ENCODE results near the gene PPM1L. TPM values are rescaled to one million over a fixed set of nuclear protein-coding genes. Genes with fewer than 3 reads are reported as not detected.

PPM1L gene
- polyA plus RNA-seq, 1 experiment: 0.66 TPM

DNA sequence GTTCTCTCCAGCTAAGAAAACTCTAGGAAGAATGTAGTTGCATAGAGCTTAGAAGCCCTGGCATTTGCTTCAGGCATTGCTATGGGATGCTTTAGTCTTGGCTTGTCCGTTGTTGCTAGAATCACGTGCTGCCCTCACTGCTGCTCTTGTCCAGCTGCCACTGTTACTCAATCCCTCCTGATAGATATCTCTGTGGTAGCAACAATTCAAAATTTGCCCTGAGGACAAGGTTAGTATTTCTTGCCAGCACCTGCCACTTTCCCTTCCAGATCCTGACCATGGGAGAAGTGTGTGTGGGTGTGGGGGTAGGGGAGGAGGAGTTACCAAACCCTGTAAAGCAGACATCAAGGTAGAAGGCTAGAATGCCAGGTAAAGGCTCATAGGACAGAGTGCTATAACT is 113.8 kb downstream of the PPM1L start:
- no peak for DNase-seq (ENCODE audit: low read depth)
- Histone ChIP-seq H3K36me3 (ENCODE audit: control insufficient read depth, insufficient read depth, low read length) (no peaks in the 10 kb centered on the region), H3K4me3 (ENCODE audit: low read depth, low read length) (no peak overlapping the region), H3K27me3 (ENCODE audit: control insufficient read depth, insufficient read depth, low read length) (no peaks in the 10 kb centered on the region)
- ChIA-PET CTCF (no interaction called here), POLR2A (no interaction called here)
- TF ChIP-seq, protein P1, sequence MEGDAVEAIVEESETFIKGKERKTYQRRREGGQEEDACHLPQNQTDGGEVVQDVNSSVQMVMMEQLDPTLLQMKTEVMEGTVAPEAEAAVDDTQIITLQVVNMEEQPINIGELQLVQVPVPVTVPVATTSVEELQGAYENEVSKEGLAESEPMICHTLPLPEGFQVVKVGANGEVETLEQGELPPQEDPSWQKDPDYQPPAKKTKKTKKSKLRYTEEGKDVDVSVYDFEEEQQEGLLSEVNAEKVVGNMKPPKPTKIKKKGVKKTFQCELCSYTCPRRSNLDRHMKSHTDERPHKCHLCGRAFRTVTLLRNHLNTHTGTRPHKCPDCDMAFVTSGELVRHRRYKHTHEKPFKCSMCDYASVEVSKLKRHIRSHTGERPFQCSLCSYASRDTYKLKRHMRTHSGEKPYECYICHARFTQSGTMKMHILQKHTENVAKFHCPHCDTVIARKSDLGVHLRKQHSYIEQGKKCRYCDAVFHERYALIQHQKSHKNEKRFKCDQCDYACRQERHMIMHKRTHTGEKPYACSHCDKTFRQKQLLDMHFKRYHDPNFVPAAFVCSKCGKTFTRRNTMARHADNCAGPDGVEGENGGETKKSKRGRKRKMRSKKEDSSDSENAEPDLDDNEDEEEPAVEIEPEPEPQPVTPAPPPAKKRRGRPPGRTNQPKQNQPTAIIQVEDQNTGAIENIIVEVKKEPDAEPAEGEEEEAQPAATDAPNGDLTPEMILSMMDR (IDR thresholded peaks at IDR 0.05; ENCODE audit: insufficient read depth, low read depth, low read length): no peak

DNA sequence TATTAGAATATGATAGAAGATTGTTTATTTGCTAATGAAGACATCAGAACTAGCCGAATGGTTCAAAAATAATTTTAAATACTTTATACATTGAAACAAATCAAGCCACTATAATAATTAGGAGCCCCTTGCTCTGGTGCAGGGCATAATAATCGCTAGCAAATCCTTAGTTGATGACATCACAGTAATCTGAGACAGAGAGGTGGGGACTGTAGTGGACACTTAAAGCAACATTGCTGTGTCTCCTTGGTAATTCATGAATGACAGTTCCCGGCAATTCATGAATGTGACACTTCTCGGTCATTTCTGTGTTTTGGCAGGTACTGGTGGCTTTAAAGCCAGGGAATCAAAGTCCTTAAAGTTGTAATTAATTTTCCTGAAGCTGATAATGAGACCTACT is 114.3 kb downstream of the PPM1L start:
- POLR2A ChIA-PET: no interaction called here
- DNase-seq (ENCODE audit: low read depth): no peak
- CTCF ChIA-PET: no interaction called here

DNA sequence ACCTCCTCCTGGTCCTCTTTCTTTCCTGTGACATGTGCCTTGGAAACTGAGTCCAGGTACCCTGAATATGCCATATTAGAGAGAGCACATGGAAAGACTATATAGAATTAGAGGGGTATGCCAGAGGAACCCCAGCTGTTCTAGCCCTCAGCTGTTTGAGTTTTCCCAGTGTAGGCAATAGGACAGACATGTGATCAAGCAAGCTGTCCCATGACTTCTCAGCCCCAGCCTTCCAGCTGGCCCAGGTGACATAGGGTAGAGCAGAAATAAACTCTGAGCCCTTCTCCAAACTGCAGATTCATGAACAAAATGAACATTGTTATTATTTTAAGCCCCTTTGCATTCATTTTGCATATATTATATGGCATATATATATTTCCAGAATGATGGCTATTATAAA is 118.7 kb downstream of the PPM1L start:
- Histone ChIP-seq H3K27me3 (ENCODE audit: control insufficient read depth, insufficient read depth, low read length) (no peaks in the 10 kb centered on the region), H3K4me3 (ENCODE audit: low read depth, low read length) (no peak overlapping the region), H3K36me3 (ENCODE audit: control insufficient read depth, insufficient read depth, low read length) (no peaks in the 10 kb centered on the region)
- CTCF ChIA-PET: no interaction called here
- POLR2A ChIA-PET: no interaction called here
- no peak for DNase-seq (ENCODE audit: low read depth)
- TF ChIP-seq, protein P1 (IDR thresholded peaks at IDR 0.05; ENCODE audit: insufficient read depth, low read depth, low read length): no peak

More for the DNA sequence above, 114.3 kb downstream of the PPM1L start:
- no peaks in the 10 kb centered on the region for H3K27me3 ChIP-seq (ENCODE audit: control insufficient read depth, insufficient read depth, low read length)
- H3K36me3 ChIP-seq (ENCODE audit: control insufficient read depth, insufficient read depth, low read length): no peaks in the 10 kb centered on the region
- TF ChIP-seq, protein P1 (IDR thresholded peaks at IDR 0.05; ENCODE audit: insufficient read depth, low read depth, low read length): no peak
- no peak overlapping the region for H3K4me3 ChIP-seq (ENCODE audit: low read depth, low read length)

DNA sequence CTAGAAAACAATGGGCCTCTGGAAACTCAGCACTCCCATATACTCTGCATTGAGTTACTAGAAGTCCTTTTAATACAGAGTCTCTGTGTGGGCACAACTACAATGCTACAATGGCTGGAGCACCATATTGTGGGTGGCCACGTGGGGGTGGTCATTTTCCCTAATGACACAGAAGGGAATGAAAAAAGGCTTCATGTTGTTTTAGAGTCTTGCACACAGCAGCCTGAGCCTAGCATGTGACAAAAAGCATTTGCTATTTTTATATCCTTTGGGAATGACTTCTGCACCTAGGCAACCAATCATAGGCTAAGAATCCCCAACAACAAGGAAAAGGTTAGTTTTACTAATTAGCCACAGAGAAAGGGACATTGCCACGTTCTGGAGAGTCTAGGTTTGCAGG is 120.6 kb downstream of the PPM1L start:
- TF ChIP-seq, protein P1 (IDR thresholded peaks at IDR 0.05; ENCODE audit: insufficient read depth, low read depth, low read length): no peak
- POLR2A ChIA-PET: no interaction called here

DNA sequence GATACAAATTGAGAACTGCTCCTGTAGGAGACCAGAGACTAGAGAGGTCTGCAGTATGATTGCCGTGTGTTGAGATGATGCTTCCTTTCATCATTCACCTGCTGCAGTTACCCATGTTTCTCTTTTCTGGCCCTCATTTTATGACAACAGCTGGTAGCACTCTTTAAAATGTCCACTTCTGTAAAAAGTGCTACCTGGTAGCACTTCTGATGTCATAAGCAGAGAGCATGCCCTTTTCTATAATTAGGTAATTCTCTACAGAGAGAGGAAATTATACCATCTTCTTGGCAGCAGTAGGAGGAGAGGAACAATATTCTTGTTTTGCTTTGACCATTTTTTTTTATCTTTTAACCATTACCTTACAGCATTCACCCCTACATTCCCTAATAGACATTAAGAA is 123.8 kb downstream of the PPM1L start:
- Histone ChIP-seq H3K4me3 (ENCODE audit: low read depth, low read length) (no peak overlapping the region), H3K27me3 (ENCODE audit: control insufficient read depth, insufficient read depth, low read length) (no peaks in the 10 kb centered on the region), H3K36me3 (ENCODE audit: control insufficient read depth, insufficient read depth, low read length) (no peaks in the 10 kb centered on the region)
- TF ChIP-seq, protein P1 (IDR thresholded peaks at IDR 0.05; ENCODE audit: insufficient read depth, low read depth, low read length): no peak
- ChIA-PET CTCF (no interaction called here), POLR2A (no interaction called here)
- DNase-seq (ENCODE audit: low read depth): no peak

More for the DNA sequence above, 120.6 kb downstream of the PPM1L start:
- Histone ChIP-seq H3K4me3 (ENCODE audit: low read depth, low read length) (no peak overlapping the region), H3K27me3 (ENCODE audit: control insufficient read depth, insufficient read depth, low read length) (no peaks in the 10 kb centered on the region), H3K36me3 (ENCODE audit: control insufficient read depth, insufficient read depth, low read length) (no peaks in the 10 kb centered on the region)
- no peak for DNase-seq (ENCODE audit: low read depth)
- CTCF ChIA-PET: no interaction called here
